Measurements from ENCODE around the gene GRB10.

GRB10 gene

GRCh38 chr7:50628434-50629084, 154.1 kb downstream of the GRB10 start:
- no peak for DNase-seq

- no peak for DNase-seq
Measured at GRCh38 chr7:50627824-50628361, 154.8 kb downstream of the GRB10 start.

GRCh38 chr7:50626286-50626685, 156.4 kb downstream of the GRB10 start:
- no peak for DNase-seq

GRCh38 chr7:50625360-50625759, 157.3 kb downstream of the GRB10 start:
- DNase-seq, result no peak

- no peak for DNase-seq
Measured at GRCh38 chr7:50622821-50623220, 159.9 kb downstream of the GRB10 start.

GRCh38 chr7:50621973-50622490, 160.7 kb downstream of the GRB10 start:
- no peak for DNase-seq

GRCh38 chr7:50621206-50621605, 161.5 kb downstream of the GRB10 start:
- no peak for DNase-seq

- no peak for DNase-seq
Measured at GRCh38 chr7:50620433-50620832, 162.3 kb downstream of the GRB10 start.

GRCh38 chr7:50619684-50620083, 163.0 kb downstream of the GRB10 start:
- DNase-seq, result no peak

- no peak for DNase-seq
Measured at GRCh38 chr7:50618281-50618680, 164.4 kb downstream of the GRB10 start.

- DNase-seq, result no peak
Measured at GRCh38 chr7:50615519-50616080, 167.1 kb downstream of the GRB10 start.

GRCh38 chr7:50614721-50615518, 167.8 kb downstream of the GRB10 start:
- DNase-seq, result no peak

GRCh38 chr7:50613473-50613872, 169.2 kb downstream of the GRB10 start:
- no peak for DNase-seq

GRCh38 chr7:50612704-50613103, 170.0 kb downstream of the GRB10 start:
- no peak for DNase-seq

- DNase-seq, result no peak
Measured at GRCh38 chr7:50610521-50611277, 172.0 kb downstream of the GRB10 start.

GRCh38 chr7:50608196-50608906, 174.3 kb downstream of the GRB10 start:
- no peak for DNase-seq

GRCh38 chr7:50607524-50608125, 175.1 kb downstream of the GRB10 start:
- no peak for DNase-seq

- DNase-seq, result no peak
Measured at GRCh38 chr7:50605059-50605458, 177.6 kb downstream of the GRB10 start.

- DNase-seq, result no peak
Measured at GRCh38 chr7:50603287-50603686, 179.4 kb downstream of the GRB10 start.

- DNase-seq, result no peak
Measured at GRCh38 chr7:50599385-50599784, 183.3 kb downstream of the GRB10 start.

GRCh38 chr7:50598460-50599343, 184.0 kb downstream of the GRB10 start:
- no peak for DNase-seq
